ENCODE data around the gene CNPY4.

Gene CNPY4

GRCh38 chr7:100170101-100170897, 50.9 kb downstream of the CNPY4 start:
- DNase-seq: no peak

GRCh38 chr7:100171087-100171681, 51.8 kb downstream of the CNPY4 start:
- DNase-seq: no peak

- DNase-seq: no peak
These were observed 52.4 kb downstream of the CNPY4 start for GRCh38 chr7:100171840-100172239.

- no peak for DNase-seq
These were observed 54.5 kb downstream of the CNPY4 start for GRCh38 chr7:100173806-100174495.

- no peak for DNase-seq
These were observed 55.1 kb downstream of the CNPY4 start for GRCh38 chr7:100174582-100174981.
